Neural cell (in vitro differentiated cells): Measurements from ENCODE around the gene MAP2K4. TPM values are rescaled to one million over a fixed set of nuclear protein-coding genes. Genes with fewer than 3 reads are reported as not detected.

ENCODE experiments used
- H2AFZ ChIP-seq: fragments of 200-600, 300-800 bp; sonication (generic), shearing (Covaris generic); 2 replicates; pipeline ENCODE4 v1.6.0; 2014; ENCODE audit warnings: low read depth, mild to moderate bottlenecking, antibody characterized with exemption, low read length, moderate library complexity
- H3F3A ChIP-seq: fragments of 200-600 bp; shearing (Covaris generic); 2 replicates; pipeline ENCODE4 v1.6.1; 2016; ENCODE audit warnings: mild to moderate bottlenecking, moderate library complexity, mixed read lengths, antibody characterized with exemption, low read length; ENCODE audit not compliant: insufficient read depth, poor library complexity, severe bottlenecking
- H3K27ac ChIP-seq: fragments of 200-600, 300-800 bp; sonication (generic), shearing (Covaris generic); 2 replicates; pipeline ENCODE4 v1.5.1; 2014; ENCODE audit warnings: mild to moderate bottlenecking, low read length, moderate library complexity
- H3K27me3 ChIP-seq: fragments of 300-800, 200-600 bp; sonication (generic), shearing (Covaris generic); 2 replicates; pipeline ENCODE4 v1.6.0; 2014; ENCODE audit warnings: mild to moderate bottlenecking, low read depth, low read length, moderate library complexity; ENCODE audit not compliant: insufficient read depth
- H3K36me3 ChIP-seq: fragments of 300-800, 200-600 bp; sonication (generic), shearing (Covaris generic); 2 replicates; pipeline ENCODE4 v1.5.1; 2014; ENCODE audit warnings: mild to moderate bottlenecking, antibody characterized with exemption, low read length, moderate library complexity; ENCODE audit not compliant: insufficient read depth
- H3K4me2 ChIP-seq: fragments of 300-800, 200-600 bp; sonication (generic), shearing (Covaris generic); 2 replicates; pipeline ENCODE4 v1.6.0; 2014; ENCODE audit warnings: mild to moderate bottlenecking, low read length
- H3K4me3 ChIP-seq: fragments of 300-800, 200-600 bp; sonication (generic), shearing (Covaris generic); 2 replicates; pipeline ENCODE4 v1.5.1; 2014; ENCODE audit warnings: mild to moderate bottlenecking, low read length, moderate library complexity
- H3K79me2 ChIP-seq: fragments of 200-600 bp; shearing (Covaris generic); replicated peaks from 2 replicates; pipeline ENCODE4 v1.6.0; 2014; ENCODE audit warnings: mild to moderate bottlenecking, low read length, moderate library complexity; ENCODE audit not compliant: insufficient read depth
- H3K9ac ChIP-seq: fragments of 300-800, 200-600 bp; sonication (generic), shearing (Covaris generic); 2 replicates; pipeline ENCODE4 v1.6.1; 2016; ENCODE audit warnings: mild to moderate bottlenecking, low read length, mixed read lengths
- H3K9me2 ChIP-seq: fragments of 200-600 bp; shearing (Covaris generic); 2 replicates; pipeline ENCODE4 v1.6.1; 2016; ENCODE audit warnings: mild to moderate bottlenecking, low read length, mixed read lengths; ENCODE audit not compliant: insufficient read depth
- H3K9me3 ChIP-seq: fragments of 200-600, 300-800 bp; sonication (generic), shearing (Covaris generic); 2 replicates; pipeline ENCODE4 v1.6.1; 2016; ENCODE audit warnings: mild to moderate bottlenecking, mixed run types, low read length, moderate library complexity, mixed read lengths
- H4K20me1 ChIP-seq: fragments of 200-600 bp; shearing (Covaris generic); 2 replicates; pipeline ENCODE4 v1.6.1; 2016; ENCODE audit warnings: mild to moderate bottlenecking, mixed run types; ENCODE audit not compliant: insufficient read depth
- CTCF ChIP-seq: fragments of 450-650 bp; IDR thresholded peaks from 2 replicates; pipeline ENCODE4 v1.5.1; 2014; ENCODE audit warnings: antibody characterized with exemption, mild to moderate bottlenecking, moderate library complexity; ENCODE audit not compliant: poor library complexity, severe bottlenecking
- EP300 ChIP-seq: fragments of 450-650 bp; conservative IDR thresholded peaks from 2 replicates; pipeline ENCODE4 v1.6.1; 2014; ENCODE audit warnings: antibody characterized with exemption, mild to moderate bottlenecking, moderate library complexity; ENCODE audit not compliant: poor library complexity, severe bottlenecking
- EZH2 ChIP-seq: fragments of 200-600, 300-800 bp; shearing (Covaris generic), sonication (generic); IDR thresholded peaks from 2 replicates; pipeline ENCODE4 v1.6.1; 2014; ENCODE audit warnings: antibody characterized with exemption, low read length, borderline replicate concordance, mild to moderate bottlenecking; ENCODE audit not compliant: insufficient read depth, poor library complexity, severe bottlenecking
- MXI1 ChIP-seq: fragments of 450-650 bp; conservative IDR thresholded peaks from 2 replicates; pipeline ENCODE4 v1.6.1; 2014; ENCODE audit warnings: antibody characterized with exemption, mild to moderate bottlenecking; ENCODE audit not compliant: poor library complexity, severe bottlenecking
- POLR2AphosphoS5 ChIP-seq: IDR thresholded peaks from 2 replicates; pipeline ENCODE4 v1.6.1; 2012
- RAD21 ChIP-seq: fragments of 450-650 bp; conservative IDR thresholded peaks from 2 replicates; pipeline ENCODE4 v1.6.1; 2014; ENCODE audit warnings: antibody characterized with exemption, mild to moderate bottlenecking, moderate library complexity
- REST ChIP-seq: IDR thresholded peaks from 2 replicates; pipeline ENCODE4 v1.6.1; 2012; ENCODE audit warnings: borderline replicate concordance
- SMC3 ChIP-seq: fragments of 450-650 bp; conservative IDR thresholded peaks from 2 replicates; pipeline ENCODE4 v1.6.1; 2014; ENCODE audit warnings: antibody characterized with exemption, mild to moderate bottlenecking, moderate library complexity; ENCODE audit not compliant: poor library complexity
- TAF1 ChIP-seq: IDR thresholded peaks from 2 replicates; pipeline ENCODE4 v1.6.1; 2012; ENCODE audit warnings: low read depth
- polyA plus RNA-seq: library from polyadenylated mRNA; depleted of rRNA; stranded (reverse); fragments of >200 nt; gene quantifications from 2 replicates; pipeline ENCODE4 v1.2.3, GENCODE V29; 2014

Gene MAP2K4
- polyA plus RNA-seq, 1 donor from 2014 or later, result 78.4 TPM

GRCh38 chr17:12122075-12122474 is 101.4 kb downstream of the MAP2K4 start:
- no peaks in the 10 kb centered on the region for H4K20me1 ChIP-seq
- TF ChIP-seq EP300 (no peak), SMC3 (no peak), TAF1 (no peak), POLR2AphosphoS5 (no peak), EZH2 (no peak), RAD21 (no peak), MXI1 (no peak), REST (no peak), CTCF (no peak)
- H3K4me3 ChIP-seq, result no peak overlapping the region
- H2AFZ ChIP-seq, result no peak overlapping the region
- no peaks in the 10 kb centered on the region for H3K9me3 ChIP-seq
- no peak overlapping the region for H3K4me2 ChIP-seq
- no peaks in the 10 kb centered on the region for H3K9me2 ChIP-seq
- no peak overlapping the region for H3K27ac ChIP-seq
- H3K79me2 ChIP-seq, result no peaks in the 10 kb centered on the region
- peaks cover 21% of the 10 kb centered on the region for H3K36me3 ChIP-seq
- H3F3A ChIP-seq, result no peaks in the 10 kb centered on the region
- H3K27me3 ChIP-seq, result no peaks in the 10 kb centered on the region
- H3K9ac ChIP-seq, result no peak overlapping the region

- Histone ChIP-seq H3K4me2 (no peak overlapping the region), H3K27ac (no peak overlapping the region), H3K4me3 (no peak overlapping the region), H3K9me2 (no peaks in the 10 kb centered on the region), H3K9ac (no peak overlapping the region), H3K79me2 (no peaks in the 10 kb centered on the region), H3K9me3 (no peaks in the 10 kb centered on the region), H3K27me3 (no peaks in the 10 kb centered on the region), H3F3A (no peaks in the 10 kb centered on the region), H2AFZ (no peak overlapping the region), H4K20me1 (no peaks in the 10 kb centered on the region), H3K36me3 (peaks cover 21% of the 10 kb centered on the region)
- TF ChIP-seq REST (no peak), POLR2AphosphoS5 (no peak), SMC3 (no peak), RAD21 (no peak), CTCF (no peak), EZH2 (no peak), TAF1 (no peak), MXI1 (no peak), EP300 (no peak)
Observed at GRCh38 chr17:12127177-12127576, 106.5 kb downstream of the MAP2K4 start.
